Keratinocyte (primary cell): ENCODE measurements around the gene DCP2.

Source experiments
- EZH2 ChIP-seq: IDR thresholded peaks from one replicate; pipeline ENCODE4 v1.6.1; 2012; ENCODE audit warnings: inconsistent platforms, mild to moderate bottlenecking, low read length, moderate library complexity
- TF ChIP-seq, protein P1 (sequence below), 3 experiments: IDR thresholded peaks in 1 of 3; conservative IDR thresholded peaks in 1 of 3; optimal IDR thresholded peaks in 1 of 3; 2 replicates in 2 of 3; 3 replicates in 1 of 3; pipeline versions ENCODE3 to v1.5.1; 2011; ENCODE audit warnings: low read length in 3 of 3, mild to moderate bottlenecking in 3 of 3, moderate library complexity in 2 of 3, control low read depth in 1 of 3, inconsistent platforms in 1 of 3; ENCODE audit not compliant: insufficient read depth in 2 of 3; ENCODE audit errors: extremely low read depth in 1 of 3

DNA sequence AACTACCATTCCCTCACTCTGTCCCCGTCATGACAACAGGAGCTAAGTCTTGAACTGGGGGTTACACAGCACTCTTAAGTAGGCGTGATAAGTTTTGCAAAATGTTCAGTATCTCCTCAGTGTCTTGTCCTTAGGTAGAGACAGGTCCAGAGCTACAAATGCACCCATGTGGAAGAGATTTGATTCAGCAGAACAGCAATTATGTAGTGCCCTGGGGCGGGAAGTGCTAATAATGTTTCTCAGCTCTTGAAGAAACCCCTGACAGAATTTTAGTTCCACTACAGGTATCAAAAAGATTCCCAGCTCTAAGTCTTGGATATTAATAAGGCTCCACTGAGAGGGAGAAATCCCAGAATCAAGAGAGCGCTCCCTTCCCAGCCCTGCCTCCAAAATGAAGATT is 49.6 kb downstream of the DCP2 start:
- TF ChIP-seq, protein P1, sequence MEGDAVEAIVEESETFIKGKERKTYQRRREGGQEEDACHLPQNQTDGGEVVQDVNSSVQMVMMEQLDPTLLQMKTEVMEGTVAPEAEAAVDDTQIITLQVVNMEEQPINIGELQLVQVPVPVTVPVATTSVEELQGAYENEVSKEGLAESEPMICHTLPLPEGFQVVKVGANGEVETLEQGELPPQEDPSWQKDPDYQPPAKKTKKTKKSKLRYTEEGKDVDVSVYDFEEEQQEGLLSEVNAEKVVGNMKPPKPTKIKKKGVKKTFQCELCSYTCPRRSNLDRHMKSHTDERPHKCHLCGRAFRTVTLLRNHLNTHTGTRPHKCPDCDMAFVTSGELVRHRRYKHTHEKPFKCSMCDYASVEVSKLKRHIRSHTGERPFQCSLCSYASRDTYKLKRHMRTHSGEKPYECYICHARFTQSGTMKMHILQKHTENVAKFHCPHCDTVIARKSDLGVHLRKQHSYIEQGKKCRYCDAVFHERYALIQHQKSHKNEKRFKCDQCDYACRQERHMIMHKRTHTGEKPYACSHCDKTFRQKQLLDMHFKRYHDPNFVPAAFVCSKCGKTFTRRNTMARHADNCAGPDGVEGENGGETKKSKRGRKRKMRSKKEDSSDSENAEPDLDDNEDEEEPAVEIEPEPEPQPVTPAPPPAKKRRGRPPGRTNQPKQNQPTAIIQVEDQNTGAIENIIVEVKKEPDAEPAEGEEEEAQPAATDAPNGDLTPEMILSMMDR (optimal IDR thresholded peaks at IDR 0.05 in 1 of 3, IDR thresholded peaks at IDR 0.05 in 1 of 3, conservative IDR thresholded peaks at IDR 0.05 in 1 of 3; ENCODE audit: extremely low read depth in 1 of 3, insufficient read depth in 2 of 3, low read length in 3 of 3): no peak
- TF ChIP-seq EZH2: no peak
